ENCODE results near the gene GPR62. TPM values are rescaled to one million over a fixed set of nuclear protein-coding genes. Genes with fewer than 3 reads are reported as not detected.

Gene GPR62
- polyA plus RNA-seq, 1 of the 3 experiments (the other 2 are of a cell fraction): 0.02 TPM

GRCh38 chr3:51984269-51984647 lies 29.1 kb downstream of the GPR62 start:
- Histone ChIP-seq H3K9me3 (no peaks in the 10 kb centered on the region), H3K9me2 (no peaks in the 10 kb centered on the region), H3K27me3 (ENCODE audit: insufficient read depth) (no peaks in the 10 kb centered on the region), H3K4me1 (ENCODE audit: control insufficient read depth in 1 of 2, insufficient read depth in 2 of 2, low read depth in 1 of 2, low read length in 1 of 2) (peaks cover 5 to 21% of the 10 kb centered on the region in 2 experiments; a peak in 3 of 4 replicates), H3K4me2 (peak overlapping the region; percentile 97), H3K9ac (no peak overlapping the region), H3K27ac (ENCODE audit: low read depth in 2 of 2, low read length in 1 of 2) (peak overlapping the region in 1 of 2 experiments; percentile 2; a peak in 2 of 4 replicates), H3F3A (replicated peaks; ENCODE audit: insufficient read depth) (peaks cover 20% of the 10 kb centered on the region), H3K36me3 (replicated peaks in 1 of 2; ENCODE audit: control insufficient read depth in 1 of 2, insufficient read depth in 2 of 2, low read length in 1 of 2) (peaks cover 0 to 5% of the 10 kb centered on the region in 2 experiments), H2AFZ (ENCODE audit: low read depth) (no peak overlapping the region), H3K79me2 (ENCODE audit: insufficient read depth) (peaks cover 40% of the 10 kb centered on the region), H3K4me3 (ENCODE audit: low read depth in 2 of 2, low read length in 1 of 2) (peak overlapping the region in 1 of 2 experiments; percentile 90; a peak in 2 of 4 replicates), H4K20me1 (ENCODE audit: insufficient read depth) (no peaks in the 10 kb centered on the region)
- DNase-seq: no peak
- TF ChIP-seq RCOR1 (IDR thresholded peaks at IDR 0.05; ENCODE audit: low read length) (no peak), GABPA (IDR thresholded peaks at IDR 0.05; ENCODE audit: low read depth) (no peak), REST (IDR thresholded peaks at IDR 0.05; ENCODE audit: low read depth, low read length) (no peak), SIN3A (IDR thresholded peaks at IDR 0.05; ENCODE audit: borderline replicate concordance, low read depth, low read length) (no peak), ELF1 (IDR thresholded peaks at IDR 0.05) (no peak), CHD2 (IDR thresholded peaks at IDR 0.05; ENCODE audit: low read length, partially characterized antibody) (no peak), EP300 (IDR thresholded peaks at IDR 0.05; ENCODE audit: borderline replicate concordance in 1 of 2, low read depth in 1 of 2, low read length in 1 of 2) (no peak), RAD21 (IDR thresholded peaks at IDR 0.05; ENCODE audit: low read length) (no peak), TEAD4 (IDR thresholded peaks at IDR 0.05; ENCODE audit: borderline replicate concordance, insufficient read depth) (no peak), MXI1 (IDR thresholded peaks at IDR 0.05; ENCODE audit: low read depth, low read length) (no peak), POLR2AphosphoS5 (IDR thresholded peaks at IDR 0.05; ENCODE audit: low read depth, low read length) (no peak), PBX3 (IDR thresholded peaks at IDR 0.05) (no peak), SMC3 (IDR thresholded peaks at IDR 0.05; ENCODE audit: low read depth, low read length) (no peak), GATA2 (CRISPR knock-in tag; IDR thresholded peaks at IDR 0.05) (no peak), RXRA (IDR thresholded peaks at IDR 0.05; ENCODE audit: borderline replicate concordance, low read depth) (no peak), TAF1 (IDR thresholded peaks at IDR 0.05; ENCODE audit: borderline replicate concordance, low read depth, low read length) (no peak), IRF3 (IDR thresholded peaks at IDR 0.05; ENCODE audit: low read depth, low read length) (no peak), TCF12 (IDR thresholded peaks at IDR 0.05) (no peak), FOSL2 (IDR thresholded peaks at IDR 0.05; ENCODE audit: borderline replicate concordance, low read depth) (no peak)
- CTCF ChIA-PET: interaction anchor here (0.6 to 4.8 kb wide), 9 partner anchors 10 to 160 kb away, joined by 3 to 45 read pairs (median 5); partner anchors contain the start of genes ABHD14A, ABHD14B, PARP3 and PCBP4
- POLR2A ChIA-PET: interaction anchor here (0.7 to 4.3 kb wide), 7 partner anchors 9 to 171 kb away, joined by 3 to 42 read pairs (median 4); partner anchors contain the start of genes ABHD14B, PARP3, POC1A and RPL29
